ENCODE results near the gene HOXC9.

DNA sequence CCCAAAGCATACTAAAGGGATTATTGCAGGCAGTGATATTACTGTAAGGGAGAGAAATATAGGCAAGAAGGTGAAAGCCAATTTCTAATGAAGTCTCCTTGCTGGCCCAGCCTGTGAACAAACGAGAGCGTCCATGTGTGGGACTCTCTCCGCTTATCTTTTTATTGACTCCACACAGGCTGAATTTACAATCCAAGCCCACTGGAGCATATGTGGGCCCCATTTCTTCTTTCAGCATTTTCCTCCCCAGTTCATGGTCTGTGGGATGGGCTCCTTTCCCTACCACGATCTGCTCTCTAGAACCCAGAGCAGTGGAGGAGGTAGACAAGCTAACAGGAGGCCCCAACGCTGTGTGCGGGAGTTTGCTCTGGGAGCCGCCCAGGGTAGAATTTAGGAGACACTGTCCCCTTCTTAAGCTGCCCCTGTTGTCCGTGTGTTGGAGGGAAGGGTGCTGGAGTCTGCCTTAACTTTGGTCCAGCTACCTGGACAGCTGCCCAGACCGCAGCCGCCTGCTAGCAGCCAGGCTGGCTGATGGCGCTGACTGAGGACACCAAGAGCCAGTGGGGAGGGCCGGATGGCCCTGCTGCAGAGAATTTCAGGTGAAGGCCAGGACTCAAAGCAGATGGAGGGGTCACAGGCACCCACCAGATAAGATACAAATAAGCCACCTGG lies 30.2 kb upstream of the HOXC9 start:
- TF ChIP-seq CTCF (IDR thresholded peaks at IDR 0.05) (no peak), POLR2A (IDR thresholded peaks at IDR 0.05) (no peak), POLR2AphosphoS5 (IDR thresholded peaks at IDR 0.05) (no peak)

Measured in breast epithelium (tissue), 3 donors.